Measurements from ENCODE around the gene APRT.

DNA sequence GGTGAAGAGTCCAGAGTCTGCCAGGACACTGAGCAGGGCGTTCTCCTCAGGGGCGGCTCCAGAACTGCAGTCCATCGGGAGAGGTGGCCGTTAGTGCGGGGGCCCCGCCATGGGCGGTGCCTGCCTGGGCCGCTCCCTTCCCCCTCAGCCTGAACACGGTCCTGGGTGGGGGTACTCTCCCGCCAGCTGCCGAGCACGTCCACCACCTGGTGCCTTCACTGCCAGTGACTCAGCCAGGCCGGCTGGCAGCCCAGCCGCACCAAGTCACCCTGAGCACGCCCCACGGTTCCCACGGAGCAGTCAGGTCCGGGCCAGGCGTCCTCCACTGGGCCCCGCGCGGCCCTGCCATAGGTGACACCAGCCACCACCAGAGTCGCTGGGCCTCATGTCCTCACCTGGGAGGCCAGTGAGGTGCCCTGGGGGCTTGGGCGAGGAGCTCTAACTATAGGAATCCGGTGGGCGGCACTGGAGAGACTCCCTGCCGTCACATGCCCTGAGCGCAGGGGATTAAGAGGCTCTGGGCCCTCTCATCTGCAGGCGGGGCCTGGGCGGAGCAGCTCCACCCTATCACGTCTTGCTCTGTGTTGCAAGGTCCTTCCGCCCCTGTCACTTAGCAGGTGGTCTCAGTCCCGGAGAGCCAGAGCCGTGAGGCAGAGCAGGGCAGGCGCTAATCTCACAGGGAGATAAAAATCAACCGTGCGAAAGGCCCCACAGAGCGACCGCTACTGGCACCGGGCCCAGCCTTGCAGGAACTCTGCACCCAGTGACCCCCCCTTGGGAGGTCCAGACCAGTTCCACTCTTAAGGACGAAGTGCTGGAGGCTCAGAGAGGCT lies 41.1 kb downstream of the APRT start:
- TF ChIP-seq, protein P1, sequence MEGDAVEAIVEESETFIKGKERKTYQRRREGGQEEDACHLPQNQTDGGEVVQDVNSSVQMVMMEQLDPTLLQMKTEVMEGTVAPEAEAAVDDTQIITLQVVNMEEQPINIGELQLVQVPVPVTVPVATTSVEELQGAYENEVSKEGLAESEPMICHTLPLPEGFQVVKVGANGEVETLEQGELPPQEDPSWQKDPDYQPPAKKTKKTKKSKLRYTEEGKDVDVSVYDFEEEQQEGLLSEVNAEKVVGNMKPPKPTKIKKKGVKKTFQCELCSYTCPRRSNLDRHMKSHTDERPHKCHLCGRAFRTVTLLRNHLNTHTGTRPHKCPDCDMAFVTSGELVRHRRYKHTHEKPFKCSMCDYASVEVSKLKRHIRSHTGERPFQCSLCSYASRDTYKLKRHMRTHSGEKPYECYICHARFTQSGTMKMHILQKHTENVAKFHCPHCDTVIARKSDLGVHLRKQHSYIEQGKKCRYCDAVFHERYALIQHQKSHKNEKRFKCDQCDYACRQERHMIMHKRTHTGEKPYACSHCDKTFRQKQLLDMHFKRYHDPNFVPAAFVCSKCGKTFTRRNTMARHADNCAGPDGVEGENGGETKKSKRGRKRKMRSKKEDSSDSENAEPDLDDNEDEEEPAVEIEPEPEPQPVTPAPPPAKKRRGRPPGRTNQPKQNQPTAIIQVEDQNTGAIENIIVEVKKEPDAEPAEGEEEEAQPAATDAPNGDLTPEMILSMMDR (IDR thresholded peaks at IDR 0.05) = peak in 1 of 6 experiments; percentile 14
- peak; percentile 84 for TF ChIP-seq POLR2AphosphoS5 (IDR thresholded peaks at IDR 0.05)
- peak in 1 of 4 donors; percentile 54 for TF ChIP-seq POLR2A (IDR thresholded peaks at IDR 0.05)
